CD14-positive monocyte (primary cell): Measurements from ENCODE around the gene MYO7B. TPM values are rescaled to one million over a fixed set of nuclear protein-coding genes. Genes with fewer than 3 reads are reported as not detected.

Experiments used
- DNase-seq, 3 donors: peaks; one replicate each; pipeline ENCODE4 v3.0.0-alpha.2; 2011 to 2022
- H2AFZ ChIP-seq: 2 replicates; pipeline ENCODE4 v1.6.0; 2012; ENCODE audit warnings: mild to moderate bottlenecking, low read depth, low read length, inconsistent platforms; ENCODE audit not compliant: insufficient read depth, poor library complexity, severe bottlenecking
- H3K27ac ChIP-seq, 2 donors: 1 replicate in 1 of 2; 2 replicates in 1 of 2; pipeline ENCODE4 v1.5.1; 2012 to 2013; ENCODE audit warnings: low read length in 2 of 2, control low read depth in 1 of 2, inconsistent platforms in 1 of 2, low read depth in 1 of 2, mild to moderate bottlenecking in 1 of 2
- H3K27me3 ChIP-seq, 2 donors: one replicate each; pipeline versions ENCODE4 v1.6.0 to v1.6.1; 2011 to 2013; ENCODE audit warnings: low read length in 2 of 2; ENCODE audit not compliant: control insufficient read depth in 2 of 2, insufficient read depth in 2 of 2
- H3K36me3 ChIP-seq, 2 donors: replicated peaks in 1 of 2; 1 replicate in 1 of 2; 2 replicates in 1 of 2; pipeline versions ENCODE4 v1.5.1 to v1.6.1; 2012 to 2013; ENCODE audit warnings: low read length in 2 of 2, control low read depth in 1 of 2, inconsistent platforms in 1 of 2, mild to moderate bottlenecking in 1 of 2; ENCODE audit not compliant: insufficient read depth in 2 of 2, control insufficient read depth in 1 of 2
- H3K4me1 ChIP-seq, 2 donors: 1 replicate in 1 of 2; 2 replicates in 1 of 2; pipeline versions ENCODE4 v1.5.1 to v1.6.1; 2012 to 2013; ENCODE audit warnings: low read length in 2 of 2, control low read depth in 1 of 2, inconsistent platforms in 1 of 2, mild to moderate bottlenecking in 1 of 2, moderate library complexity in 1 of 2; ENCODE audit not compliant: insufficient read depth in 2 of 2, control insufficient read depth in 1 of 2
- H3K4me2 ChIP-seq: replicated peaks from 2 replicates; pipeline ENCODE3; 2012; ENCODE audit warnings: low read length, moderate library complexity, mild to moderate bottlenecking; ENCODE audit not compliant: poor library complexity, severe bottlenecking; ENCODE audit errors: extremely low read depth
- H3K4me3 ChIP-seq, 3 experiments: fragments of 200-600 bp in 1 of 3; sonication (generic) in 1 of 3; replicated peaks in 1 of 3; 1 replicate in 2 of 3; 2 replicates in 1 of 3; pipeline ENCODE4 v1.5.1; 2011 to 2013; ENCODE audit warnings: low read length in 3 of 3, mild to moderate bottlenecking in 3 of 3, control low read depth in 2 of 3, low read depth in 2 of 3, inconsistent platforms in 1 of 3, moderate library complexity in 1 of 3
- H3K79me2 ChIP-seq: 2 replicates; pipeline ENCODE4 v1.6.0; 2012; ENCODE audit warnings: mild to moderate bottlenecking, control low read depth, inconsistent platforms, low read length, moderate library complexity; ENCODE audit not compliant: insufficient read depth
- H3K9ac ChIP-seq: 2 replicates; pipeline ENCODE4 v1.6.0; 2017; ENCODE audit warnings: low read length, mild to moderate bottlenecking; ENCODE audit not compliant: insufficient read depth, poor library complexity, severe bottlenecking
- H3K9me3 ChIP-seq, 2 donors: replicated peaks in 1 of 2; 1 replicate in 1 of 2; 2 replicates in 1 of 2; pipeline versions ENCODE4 v1.5.1 to v1.6.1; 2012 to 2013; ENCODE audit warnings: low read length in 2 of 2, control low read depth in 1 of 2; ENCODE audit not compliant: control insufficient read depth in 1 of 2, insufficient read depth in 1 of 2
- H4K20me1 ChIP-seq: 2 replicates; pipeline ENCODE4 v1.6.0; 2012; ENCODE audit warnings: mild to moderate bottlenecking, low read length, control low read depth, moderate library complexity; ENCODE audit not compliant: insufficient read depth
- H3K27ac Mint-ChIP-seq, 7 donors: one replicate each; pipeline ENCODE4 v1.8.0; 2020; ENCODE audit warnings: mild to moderate bottlenecking in 7 of 7, mixed read lengths in 7 of 7, moderate library complexity in 6 of 7, inconsistent platforms in 2 of 7
- H3K27me3 Mint-ChIP-seq, 3 donors: one replicate each; pipeline ENCODE4 v1.8.0; 2021 to 2022; ENCODE audit warnings: low read depth in 3 of 3, mild to moderate bottlenecking in 3 of 3, mixed read lengths in 3 of 3, moderate library complexity in 3 of 3, inconsistent platforms in 1 of 3
- H3K36me3 Mint-ChIP-seq, 2 donors: one replicate each; pipeline ENCODE4 v1.8.0; 2020; ENCODE audit warnings: mixed read lengths in 2 of 2, inconsistent platforms in 1 of 2, mild to moderate bottlenecking in 1 of 2
- H3K4me1 Mint-ChIP-seq: one replicate; pipeline ENCODE4 v1.8.0; 2020; ENCODE audit warnings: mild to moderate bottlenecking, mixed read lengths
- H3K4me3 Mint-ChIP-seq, 2 donors: one replicate each; pipeline ENCODE4 v1.8.0; 2020; ENCODE audit warnings: mild to moderate bottlenecking in 2 of 2, mixed read lengths in 2 of 2, moderate library complexity in 1 of 2
- H3K9me3 Mint-ChIP-seq, 7 donors: one replicate each; pipeline ENCODE4 v1.8.0; 2020 to 2022; ENCODE audit warnings: mixed read lengths in 7 of 7, mild to moderate bottlenecking in 6 of 7, moderate library complexity in 6 of 7, inconsistent platforms in 2 of 7
- WGBS: methylation state at CpG from one replicate; pipeline ENCODE4 v1.1.5; 2013; ENCODE audit warnings: missing lambda C conversion rate; ENCODE audit not compliant: insufficient coverage; 5-methylcytosine and 5-hydroxymethylcytosine counted together
- intact Hi-C, 2 donors: fragments of 100-400 bp; cut with micrococcal nuclease; formaldehyde crosslinking; loops; one replicate each; pipeline versions ENCODE4 v1.15.0 to v1.15.1; 2023
- polyA plus RNA-seq, 3 donors: library from polyadenylated mRNA; depleted of rRNA in 1 of 3; unstranded in 2 of 3; stranded (reverse) in 1 of 3; fragments of 300-500 nt in 2 of 3; fragments of >200 nt in 1 of 3; fragmentation: Illumina TruSeq in 2 of 3; gene quantifications; 1 replicate in 2 of 3; 2 replicates in 1 of 3; pipeline ENCODE4 v1.2.3, GENCODE V29; 2012 to 2021
- TF ChIP-seq, protein P1 (sequence below): fragments of 200-600 bp; IDR thresholded peaks from one replicate; pipeline ENCODE4 v1.8.0; 2022; ENCODE audit warnings: antibody characterized with exemption, mild to moderate bottlenecking

MYO7B gene
- polyA plus RNA-seq, 3 donors: 7.3 to 9.8 (median 9.0) TPM

- Histone ChIP-seq H3K27ac (no peak overlapping the region), H3K4me2 (no peak overlapping the region), H3K9me3 (peaks cover 0 to 4% of the 10 kb centered on the region in 2 donors), H3K9ac (no peak overlapping the region), H2AFZ (no peak overlapping the region), H3K36me3 (no peaks in the 10 kb centered on the region), H3K4me3 (no peak overlapping the region), H3K27me3 (no peaks in the 10 kb centered on the region), H3K79me2 (no peaks in the 10 kb centered on the region), H4K20me1 (no peaks in the 10 kb centered on the region), H3K4me1 (peaks cover 21 to 23% of the 10 kb centered on the region in 2 donors)
- Mint-ChIP-seq H3K9me3 (peaks cover 0 to 7% (median 3%) of the 10 kb centered on the region in 7 donors), H3K27ac (no peak overlapping the region), H3K4me1 (peaks cover 30% of the 10 kb centered on the region), H3K4me3 (no peak overlapping the region), H3K27me3 (peaks cover 0 to 4% (median 2%) of the 10 kb centered on the region in 3 donors), H3K36me3 (no peaks in the 10 kb centered on the region)
- WGBS: 96% methylated on average over 4 of the region's 6 CpGs
- TF ChIP-seq, protein P1, sequence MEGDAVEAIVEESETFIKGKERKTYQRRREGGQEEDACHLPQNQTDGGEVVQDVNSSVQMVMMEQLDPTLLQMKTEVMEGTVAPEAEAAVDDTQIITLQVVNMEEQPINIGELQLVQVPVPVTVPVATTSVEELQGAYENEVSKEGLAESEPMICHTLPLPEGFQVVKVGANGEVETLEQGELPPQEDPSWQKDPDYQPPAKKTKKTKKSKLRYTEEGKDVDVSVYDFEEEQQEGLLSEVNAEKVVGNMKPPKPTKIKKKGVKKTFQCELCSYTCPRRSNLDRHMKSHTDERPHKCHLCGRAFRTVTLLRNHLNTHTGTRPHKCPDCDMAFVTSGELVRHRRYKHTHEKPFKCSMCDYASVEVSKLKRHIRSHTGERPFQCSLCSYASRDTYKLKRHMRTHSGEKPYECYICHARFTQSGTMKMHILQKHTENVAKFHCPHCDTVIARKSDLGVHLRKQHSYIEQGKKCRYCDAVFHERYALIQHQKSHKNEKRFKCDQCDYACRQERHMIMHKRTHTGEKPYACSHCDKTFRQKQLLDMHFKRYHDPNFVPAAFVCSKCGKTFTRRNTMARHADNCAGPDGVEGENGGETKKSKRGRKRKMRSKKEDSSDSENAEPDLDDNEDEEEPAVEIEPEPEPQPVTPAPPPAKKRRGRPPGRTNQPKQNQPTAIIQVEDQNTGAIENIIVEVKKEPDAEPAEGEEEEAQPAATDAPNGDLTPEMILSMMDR: no peak
- intact Hi-C loops: no loop called here
- no peak for DNase-seq
Measured at GRCh38 chr2:127568128-127568527, 32.6 kb downstream of the MYO7B start.

DNA sequence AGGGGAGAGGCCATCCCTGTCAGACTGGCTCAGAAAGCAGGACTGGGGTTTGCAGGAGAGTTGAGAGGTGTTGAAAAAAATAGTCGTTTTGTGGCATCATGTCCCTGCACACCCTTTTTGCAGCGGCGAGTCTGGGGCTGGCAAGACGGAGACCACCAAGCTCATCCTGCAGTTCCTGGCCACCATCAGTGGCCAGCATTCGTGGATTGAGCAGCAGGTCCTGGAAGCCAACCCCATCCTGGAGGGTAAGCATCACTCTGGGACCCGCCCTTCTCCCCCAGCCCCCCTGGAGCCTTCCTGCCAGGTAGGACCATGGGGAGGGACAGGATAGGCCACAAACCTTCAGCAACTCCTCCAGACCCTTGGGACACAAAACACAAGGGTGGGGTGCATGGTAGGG lies 34.2 kb downstream of the MYO7B start:
- no peaks in the 10 kb centered on the region for H3K9me3 ChIP-seq
- DNase-seq: no peak
- TF ChIP-seq, protein P1: no peak
- no peak overlapping the region for H3K27ac ChIP-seq
- no peaks in the 10 kb centered on the region for H3K27me3 ChIP-seq
- H3K4me3 Mint-ChIP-seq: no peak overlapping the region
- intact Hi-C loops: no loop called here
- peaks cover 7 to 8% of the 10 kb centered on the region in 2 donors for H3K4me1 ChIP-seq
- H2AFZ ChIP-seq: no peak overlapping the region
- no peak overlapping the region for H3K27ac Mint-ChIP-seq
- H3K4me2 ChIP-seq: no peak overlapping the region
- no peaks in the 10 kb centered on the region for H4K20me1 ChIP-seq
- H3K9me3 Mint-ChIP-seq: no peaks in the 10 kb centered on the region
- peaks cover 17% of the 10 kb centered on the region for H3K4me1 Mint-ChIP-seq
- peaks cover 0 to 4% (median 3%) of the 10 kb centered on the region in 3 donors for H3K27me3 Mint-ChIP-seq
- H3K79me2 ChIP-seq: no peaks in the 10 kb centered on the region
- no peaks in the 10 kb centered on the region for H3K36me3 ChIP-seq
- WGBS: 91% methylated on average over 4 of the region's 6 CpGs
- H3K9ac ChIP-seq: no peak overlapping the region
- no peaks in the 10 kb centered on the region for H3K36me3 Mint-ChIP-seq
- no peak overlapping the region for H3K4me3 ChIP-seq
